OCI-LY3 (cell line): ENCODE measurements around the gene RSAD1.

Source experiments
- CTCF ChIP-seq: fragments of 200-600, 300-600 bp; sonication (generic); IDR thresholded peaks from 2 replicates; pipeline ENCODE4 v1.5.1; 2014; ENCODE audit warnings: antibody characterized with exemption, low read length, low read depth
- EZH2phosphoT487 ChIP-seq: fragments of 200-600 bp; shearing (Covaris generic); IDR thresholded peaks from 2 replicates; pipeline ENCODE4 v1.6.1; 2018; ENCODE audit warnings: antibody characterized with exemption, mixed run types, low read depth

GRCh38 chr17:50476545-50477315 is 1.9 kb upstream of the RSAD1 start:
- TF ChIP-seq CTCF (no peak), EZH2phosphoT487 (no peak)
